SK-N-DZ (cell line): Measurements from ENCODE around the gene ENC1.

Experiments
- DNase-seq: peaks from one replicate; pipeline ENCODE4 v3.0.0-alpha.2; 2015; ENCODE audit warnings: low spot score

ENC1 gene

DNA sequence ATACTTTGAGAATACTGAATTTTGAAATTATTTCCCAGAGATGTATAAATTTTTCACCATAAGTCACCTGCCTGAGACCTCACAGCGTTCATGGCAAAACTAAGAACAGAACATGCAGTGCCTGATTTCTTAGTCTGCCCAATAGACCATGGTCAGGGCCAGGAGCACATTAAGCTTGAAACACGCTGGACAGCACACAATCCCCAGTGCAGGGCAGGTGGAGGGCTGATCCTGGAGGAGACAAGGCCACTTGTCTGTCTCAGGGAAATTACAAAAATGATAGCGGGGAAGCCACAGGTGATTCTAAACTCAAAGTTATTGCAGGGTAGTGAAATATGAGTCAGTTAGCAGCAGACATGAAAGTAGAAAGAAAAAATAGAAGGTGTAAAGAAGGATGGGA lies 18.6 kb upstream of the ENC1 start:
- DNase-seq: no peak

DNA sequence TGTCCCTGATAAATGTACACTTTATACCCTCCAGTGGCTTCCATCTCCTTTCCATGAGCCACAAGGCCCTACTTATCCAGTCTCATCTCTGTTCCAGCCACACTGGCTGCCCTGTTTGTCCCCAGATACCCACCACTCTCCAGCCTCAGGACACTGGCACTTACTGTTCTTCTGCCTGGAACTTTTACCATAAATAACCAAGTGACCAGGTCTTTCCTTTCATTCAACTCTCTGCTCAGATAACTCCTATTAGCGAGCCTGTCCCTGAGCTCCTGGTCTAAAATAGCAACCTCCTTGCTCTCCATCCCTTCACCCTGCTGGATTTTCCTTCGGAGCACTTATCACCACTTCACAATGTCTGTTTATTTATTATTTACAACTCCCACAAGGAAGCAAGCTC lies 16.6 kb upstream of the ENC1 start:
- no peak for DNase-seq

DNA sequence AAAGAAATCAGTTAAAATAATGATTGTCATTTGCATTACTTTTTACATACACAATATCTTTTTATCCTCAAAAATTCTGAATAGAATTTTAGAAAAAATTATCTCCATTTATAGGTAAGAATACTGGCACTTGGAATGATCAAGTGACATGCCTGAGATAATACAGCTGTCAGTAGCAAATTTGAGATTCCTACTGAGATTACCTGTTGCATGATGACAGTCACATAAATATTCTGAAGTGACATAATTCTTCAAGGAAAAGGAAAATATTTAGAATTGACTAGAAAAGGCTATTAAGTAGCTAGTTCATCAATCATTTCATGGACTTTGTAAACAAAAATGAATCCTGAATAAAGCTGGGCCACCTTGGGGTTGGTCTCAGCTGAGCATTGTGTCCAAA lies 15.2 kb upstream of the ENC1 start:
- no peak for DNase-seq

GRCh38 chr5:74655206-74655605 lies 14.7 kb upstream of the ENC1 start:
- no peak for DNase-seq

DNA sequence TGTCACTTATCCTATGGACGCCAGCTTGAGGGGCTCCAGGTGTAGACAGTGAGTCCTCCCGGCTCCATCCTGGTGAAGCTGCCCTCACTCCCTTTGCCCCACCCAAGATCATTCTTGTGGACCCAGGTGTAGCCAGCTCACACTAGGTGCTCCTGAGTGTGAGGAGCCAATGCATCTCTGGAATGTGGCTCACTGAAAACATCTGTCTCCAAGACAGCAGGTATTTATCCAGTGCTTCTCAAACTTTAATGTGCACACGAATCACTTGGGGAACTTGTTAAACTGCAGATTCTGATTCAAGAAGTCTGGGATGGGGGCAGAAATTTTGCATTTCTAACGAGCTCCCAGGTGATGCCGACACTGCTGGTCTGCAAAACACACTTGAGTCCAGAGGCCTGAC lies 13.5 kb upstream of the ENC1 start:
- no peak for DNase-seq

GRCh38 chr5:74652576-74652975 lies 12.0 kb upstream of the ENC1 start:
- DNase-seq: no peak

DNA sequence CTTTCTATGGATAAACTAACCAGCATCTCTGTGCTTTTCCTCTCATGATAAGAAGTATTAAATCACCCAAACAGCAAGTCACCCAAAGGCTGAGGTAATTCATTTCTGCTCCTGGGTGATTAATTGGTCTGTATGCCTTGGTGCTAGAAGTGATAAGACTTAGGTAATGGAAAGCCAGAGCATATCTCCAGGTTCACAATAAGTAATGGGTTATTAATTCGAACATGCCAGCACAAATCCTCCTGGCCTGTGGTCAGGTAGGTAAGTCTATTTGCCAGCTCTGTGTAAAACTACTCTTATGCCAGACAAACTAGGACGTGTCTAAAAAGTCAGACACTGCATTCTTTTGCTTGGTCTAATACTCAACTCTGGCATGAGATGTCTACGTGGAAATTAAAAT lies 11.2 kb upstream of the ENC1 start:
- DNase-seq: no peak

DNA sequence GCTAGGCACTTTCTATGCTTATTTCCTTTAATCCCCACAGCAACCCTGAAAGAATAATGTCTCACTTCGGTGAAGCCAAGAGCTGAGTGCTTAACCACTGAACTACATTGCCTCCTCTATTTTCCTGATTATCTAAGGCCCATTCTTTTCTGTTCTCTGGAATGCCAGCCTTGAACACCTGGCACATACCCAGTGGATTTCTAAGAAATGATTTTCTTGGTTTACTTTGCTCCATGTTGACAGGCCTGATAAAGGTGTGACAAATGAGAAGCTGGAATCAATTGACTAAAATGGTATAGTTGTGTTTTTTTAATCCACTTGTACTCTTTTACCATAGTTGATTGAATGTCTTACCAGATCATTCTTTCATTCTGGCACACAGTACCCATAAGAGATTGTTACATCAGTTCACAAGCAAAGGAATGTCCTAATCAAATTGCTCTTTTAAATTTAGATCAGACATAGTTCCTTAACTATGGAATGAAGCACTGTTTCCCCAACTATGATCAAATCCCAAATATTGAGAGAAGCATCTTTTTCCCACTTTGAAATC lies 9.0 kb upstream of the ENC1 start:
- DNase-seq: no peak

- peak; percentile 64 for DNase-seq
Measured at GRCh38 chr5:74648835-74649293, 8.3 kb upstream of the ENC1 start.

- no peak for DNase-seq
Measured at GRCh38 chr5:74647096-74647495, 6.6 kb upstream of the ENC1 start.

- no peak for DNase-seq
Measured at GRCh38 chr5:74643111-74643562, 2.6 kb upstream of the ENC1 start.

GRCh38 chr5:74642543-74642863 lies 2.0 kb upstream of the ENC1 start:
- DNase-seq: no peak

DNA sequence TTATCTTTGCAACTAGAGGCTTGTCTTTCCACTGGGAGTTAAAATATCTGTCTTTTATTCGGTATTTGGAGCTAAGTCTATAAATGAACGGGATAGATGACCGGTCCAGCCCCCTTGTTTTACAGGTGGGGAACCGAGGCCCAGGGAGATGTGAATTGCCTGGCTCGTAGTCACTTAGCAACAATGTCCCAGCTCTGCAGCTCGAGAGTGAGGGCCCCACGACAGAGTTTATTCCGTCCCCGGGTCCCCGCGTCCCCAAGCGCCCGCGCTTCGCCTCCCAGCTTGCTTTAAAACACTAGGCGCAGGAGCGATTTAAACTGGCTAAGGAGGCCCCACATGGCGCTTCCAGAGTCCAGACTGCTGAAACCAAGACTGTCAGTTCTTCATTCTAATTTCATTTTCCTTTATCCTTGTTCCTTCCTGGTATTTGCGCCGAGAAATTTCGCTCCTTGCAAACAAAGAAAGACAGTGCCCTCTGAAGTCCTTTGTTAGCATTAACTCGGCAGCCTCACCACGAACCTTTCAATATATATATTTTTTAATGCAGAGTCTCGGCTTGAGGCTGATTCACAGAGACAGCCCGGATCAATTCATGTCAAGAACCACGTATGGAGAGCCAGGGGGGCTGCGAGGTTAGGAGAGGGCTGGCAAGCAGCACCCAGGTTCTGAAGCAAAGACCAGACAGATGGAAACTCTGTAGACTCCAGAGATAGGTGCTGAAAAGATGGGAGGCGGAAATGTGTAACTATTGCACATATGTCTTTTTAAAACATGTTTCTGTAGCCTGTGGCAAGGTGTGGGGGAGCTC lies 1.4 kb upstream of the ENC1 start:
- DNase-seq: peak; percentile 81

- peak; percentile 87 for DNase-seq
Measured at GRCh38 chr5:74640954-74641734, 616 bp upstream of the ENC1 start.

DNA sequence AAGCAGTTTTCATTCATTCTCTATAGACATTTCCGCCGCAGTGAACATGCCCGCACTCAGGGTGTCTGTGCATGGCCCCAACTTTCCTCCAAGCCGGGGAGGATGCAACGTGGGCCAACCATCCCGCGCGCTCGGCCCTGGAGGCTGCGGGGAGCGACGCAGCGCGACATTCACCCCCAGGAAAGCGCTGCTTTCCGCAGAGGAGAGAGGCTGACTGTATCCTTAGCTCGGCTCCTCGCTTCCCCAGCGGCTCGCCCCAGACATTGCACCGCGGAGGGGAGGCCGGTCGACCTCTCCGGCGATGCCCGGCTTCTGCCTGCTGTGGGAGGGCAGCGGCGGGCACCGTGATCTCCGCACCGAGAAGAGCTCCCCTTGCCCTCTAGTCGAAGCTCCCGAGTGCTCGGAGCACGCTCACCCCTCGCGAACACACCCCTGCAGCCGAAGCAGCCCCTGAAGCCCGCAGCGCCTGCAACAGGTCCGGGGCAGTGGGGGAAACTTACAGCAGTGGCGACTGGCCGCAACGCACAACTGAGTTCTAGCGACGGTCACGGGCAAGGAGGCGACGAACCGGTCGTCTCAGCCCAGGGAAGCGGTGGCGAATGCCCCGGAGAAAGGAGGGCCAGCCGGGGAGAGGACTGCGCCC lies 600 bp downstream of the ENC1 start:
- DNase-seq: peak; percentile 66

- no peak for DNase-seq
Measured at GRCh38 chr5:74638970-74639806, 1.3 kb downstream of the ENC1 start.

DNA sequence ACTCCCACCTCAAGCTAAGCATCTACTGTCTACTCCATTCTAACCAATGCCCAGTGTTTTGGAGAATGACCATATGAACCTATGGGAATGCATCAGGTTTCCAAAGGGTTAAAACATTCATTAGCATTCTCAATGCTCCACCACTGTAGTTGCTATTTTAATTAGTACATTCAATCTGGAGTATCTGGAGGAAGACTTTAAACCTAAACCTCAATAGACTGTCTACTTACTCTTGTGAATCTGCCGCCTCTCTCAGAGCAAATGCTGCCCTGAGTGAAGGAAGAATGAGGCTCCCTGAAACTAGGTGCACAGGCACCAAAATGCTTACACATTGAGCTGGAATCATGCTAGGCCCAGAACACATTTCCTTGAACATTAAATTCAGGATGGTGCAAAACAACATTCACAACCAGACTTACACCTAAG lies 2.0 kb downstream of the ENC1 start:
- DNase-seq: no peak

DNA sequence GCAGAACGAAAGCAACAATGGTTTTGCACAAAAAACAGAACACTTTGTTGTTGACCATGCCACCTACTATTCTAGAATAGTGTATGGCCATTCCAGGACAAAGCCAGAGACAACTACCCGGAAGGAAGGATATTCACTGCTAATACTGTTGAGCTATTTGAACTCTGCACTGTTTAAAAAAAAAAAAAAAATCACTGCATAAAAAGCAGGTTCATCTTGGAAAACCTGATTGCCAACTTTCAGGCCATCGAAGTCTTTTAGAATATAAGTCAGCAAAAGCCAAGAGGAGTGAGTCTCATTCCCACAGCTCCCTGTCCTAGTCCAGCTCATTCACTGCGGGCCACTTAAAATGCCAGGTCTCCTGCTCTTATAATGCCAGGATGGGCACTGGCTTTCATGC lies 4.0 kb downstream of the ENC1 start:
- no peak for DNase-seq

DNA sequence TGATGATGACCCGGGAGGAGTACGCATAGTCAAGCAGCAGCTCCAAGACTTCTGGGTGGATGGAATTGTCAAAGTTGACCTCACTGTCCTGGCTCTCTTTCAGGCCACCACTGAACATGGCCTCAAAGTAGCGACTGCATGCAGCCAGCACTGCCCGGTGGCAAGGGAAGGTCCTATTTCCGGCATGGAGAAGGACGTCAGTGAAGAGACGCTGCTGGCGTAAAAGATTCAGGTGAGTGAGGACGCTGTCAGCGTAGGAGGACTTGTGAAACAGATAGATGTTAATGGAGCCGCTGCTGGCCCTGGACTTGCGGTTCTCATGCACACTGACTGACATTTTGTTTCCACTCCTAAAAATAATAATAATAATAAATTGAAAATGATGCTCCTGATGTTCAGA lies 4.4 kb downstream of the ENC1 start:
- DNase-seq: no peak

GRCh38 chr5:74634611-74635286 lies 5.8 kb downstream of the ENC1 start:
- no peak for DNase-seq

- DNase-seq: no peak
Measured at GRCh38 chr5:74633695-74634094, 6.8 kb downstream of the ENC1 start.
